ENCODE data around the gene P4HA3.

DNA sequence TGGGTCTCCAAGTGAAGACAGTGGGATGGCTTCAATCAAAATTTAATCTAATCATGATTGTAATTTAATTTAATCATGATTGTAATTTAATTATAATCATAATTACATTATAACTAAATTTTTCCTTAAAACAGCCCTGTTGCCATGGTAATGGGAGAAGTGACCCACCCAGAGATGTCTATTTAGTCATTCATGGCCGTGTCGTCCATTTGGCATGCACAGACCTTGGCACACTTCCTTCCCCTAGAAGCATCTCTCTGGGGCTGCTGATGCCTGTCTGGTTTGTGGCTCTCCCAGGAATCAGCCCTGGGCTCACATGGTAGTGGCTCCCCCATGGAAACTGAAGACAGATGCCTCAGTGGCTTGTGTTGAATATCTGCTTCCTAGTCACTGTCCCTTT is 27.0 kb downstream of the P4HA3 start:
- TF ChIP-seq, protein P1, sequence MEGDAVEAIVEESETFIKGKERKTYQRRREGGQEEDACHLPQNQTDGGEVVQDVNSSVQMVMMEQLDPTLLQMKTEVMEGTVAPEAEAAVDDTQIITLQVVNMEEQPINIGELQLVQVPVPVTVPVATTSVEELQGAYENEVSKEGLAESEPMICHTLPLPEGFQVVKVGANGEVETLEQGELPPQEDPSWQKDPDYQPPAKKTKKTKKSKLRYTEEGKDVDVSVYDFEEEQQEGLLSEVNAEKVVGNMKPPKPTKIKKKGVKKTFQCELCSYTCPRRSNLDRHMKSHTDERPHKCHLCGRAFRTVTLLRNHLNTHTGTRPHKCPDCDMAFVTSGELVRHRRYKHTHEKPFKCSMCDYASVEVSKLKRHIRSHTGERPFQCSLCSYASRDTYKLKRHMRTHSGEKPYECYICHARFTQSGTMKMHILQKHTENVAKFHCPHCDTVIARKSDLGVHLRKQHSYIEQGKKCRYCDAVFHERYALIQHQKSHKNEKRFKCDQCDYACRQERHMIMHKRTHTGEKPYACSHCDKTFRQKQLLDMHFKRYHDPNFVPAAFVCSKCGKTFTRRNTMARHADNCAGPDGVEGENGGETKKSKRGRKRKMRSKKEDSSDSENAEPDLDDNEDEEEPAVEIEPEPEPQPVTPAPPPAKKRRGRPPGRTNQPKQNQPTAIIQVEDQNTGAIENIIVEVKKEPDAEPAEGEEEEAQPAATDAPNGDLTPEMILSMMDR (IDR thresholded peaks at IDR 0.05) = no peak
- TF ChIP-seq POLR2A (IDR thresholded peaks at IDR 0.05) (no peak), POLR2AphosphoS5 (IDR thresholded peaks at IDR 0.05; ENCODE audit: insufficient read depth in 1 of 2, low read depth in 1 of 2) (no peak)
